B cell (primary cell): ENCODE results near the gene SRRM4. TPM values are rescaled to one million over a fixed set of nuclear protein-coding genes. Genes with fewer than 3 reads are reported as not detected.

ENCODE experiments used
- ATAC-seq: fragments of 200-7000 bp; cut with Tn5 transposase; one replicate; pipeline ENCODE4 v1.10.0; 2021; ENCODE audit warnings: low read depth, mild to moderate bottlenecking, moderate number of reproducible peaks, moderate library complexity
- CTCF ChIA-PET: fragments of 350-600 bp; sonication (Branson Sonifier 250); formaldehyde crosslinking; loops from one replicate; lab custom pipeline; 2021; ENCODE audit warnings: antibody characterized with exemption, inconsistent platforms; lab: Charles Lee
- POLR2A ChIA-PET: fragments of 350-600 bp; sonication (Branson Sonifier 250); formaldehyde crosslinking; loops from one replicate; lab custom pipeline; 2021; ENCODE audit warnings: antibody characterized with exemption; lab: Charles Lee
- DNase-seq: peaks from one replicate; pipeline ENCODE4 v3.0.0; 2013
- H2AFZ ChIP-seq: 2 replicates; pipeline ENCODE4 v1.6.1; 2012; ENCODE audit warnings: mild to moderate bottlenecking, low read depth, low read length; ENCODE audit not compliant: insufficient read depth, poor library complexity, severe bottlenecking
- H3K27ac ChIP-seq, 2 donors: 1 replicate in 1 of 2; 2 replicates in 1 of 2; pipeline ENCODE4 v1.5.1; 2012 to 2013; ENCODE audit warnings: low read length in 2 of 2, mild to moderate bottlenecking in 2 of 2, moderate library complexity in 1 of 2
- H3K27me3 ChIP-seq, 4 experiments: fragments of 200-600 bp in 1 of 4; sonication (generic) in 1 of 4; replicated peaks in 1 of 4; 1 replicate in 2 of 4; 2 replicates in 2 of 4; pipeline versions ENCODE4 v1.6.1 to v1.7.0; 2013 to 2016; ENCODE audit warnings: low read length in 3 of 4, mild to moderate bottlenecking in 2 of 4, mixed read lengths in 1 of 4, moderate library complexity in 1 of 4; ENCODE audit not compliant: insufficient read depth in 4 of 4, control insufficient read depth in 3 of 4; ENCODE audit errors: control extremely low read depth in 1 of 4
- H3K36me3 ChIP-seq, 2 experiments: replicated peaks in 1 of 2; 1 replicate in 1 of 2; 2 replicates in 1 of 2; pipeline versions ENCODE4 v1.6.1 to v1.7.1; 2013; ENCODE audit warnings: low read length in 1 of 2; ENCODE audit not compliant: insufficient read depth in 2 of 2, control insufficient read depth in 1 of 2; ENCODE audit errors: control extremely low read depth in 1 of 2, extremely low read depth in 1 of 2
- H3K4me1 ChIP-seq, 2 donors: fragments of 200-600 bp in 1 of 2; sonication (generic) in 1 of 2; 1 replicate in 1 of 2; 2 replicates in 1 of 2; pipeline versions ENCODE4 v1.5.1 to v1.6.1; 2013 to 2017; ENCODE audit warnings: low read length in 2 of 2; ENCODE audit not compliant: control insufficient read depth in 2 of 2, insufficient read depth in 2 of 2
- H3K4me2 ChIP-seq: replicated peaks from 2 replicates; pipeline ENCODE3; 2012; ENCODE audit warnings: mild to moderate bottlenecking, low read depth, low read length; ENCODE audit not compliant: poor library complexity, severe bottlenecking
- H3K4me3 ChIP-seq, 5 experiments: fragments of 200-600 bp in 1 of 5; sonication (generic) in 1 of 5; 1 replicate in 3 of 5; 2 replicates in 2 of 5; pipeline versions ENCODE4 v1.5.1 to v1.7.0; 2011 to 2016; ENCODE audit warnings: low read length in 4 of 5, mild to moderate bottlenecking in 4 of 5, low read depth in 2 of 5, control low read depth in 1 of 5, moderate library complexity in 1 of 5; ENCODE audit not compliant: insufficient read depth in 1 of 5; ENCODE audit errors: control extremely low read depth in 1 of 5, extremely low read depth in 1 of 5
- H3K79me2 ChIP-seq: fragments of 200-600 bp; sonication (generic); one replicate; pipeline ENCODE4 v1.6.0; 2016; ENCODE audit warnings: low read length; ENCODE audit not compliant: control insufficient read depth, insufficient read depth
- H3K9ac ChIP-seq: fragments of 200-600 bp; sonication (generic); 2 replicates; pipeline ENCODE4 v1.6.1; 2017; ENCODE audit warnings: mild to moderate bottlenecking, low read length, moderate library complexity
- H3K9me3 ChIP-seq, 3 donors: one replicate each; pipeline versions ENCODE4 v1.6.1 to v1.7.1; 2013; ENCODE audit warnings: low read length in 2 of 3; ENCODE audit not compliant: control insufficient read depth in 2 of 3, insufficient read depth in 1 of 3; ENCODE audit errors: control extremely low read depth in 1 of 3
- H4K20me1 ChIP-seq: 2 replicates; pipeline ENCODE4 v1.6.0; 2012; ENCODE audit warnings: mild to moderate bottlenecking, low read length; ENCODE audit not compliant: insufficient read depth, control insufficient read depth, poor library complexity, severe bottlenecking
- H3K27ac Mint-ChIP-seq: one replicate; pipeline ENCODE4 v1.8.0; 2021; ENCODE audit warnings: mixed read lengths
- H3K27me3 Mint-ChIP-seq: one replicate; pipeline ENCODE4 v1.8.0; 2021; ENCODE audit warnings: mixed read lengths
- H3K4me1 Mint-ChIP-seq: one replicate; pipeline ENCODE4 v1.8.0; 2021; ENCODE audit warnings: mixed read lengths
- H3K4me3 Mint-ChIP-seq: one replicate; pipeline ENCODE4 v1.8.0; 2021; ENCODE audit warnings: mixed read lengths
- H3K9me3 Mint-ChIP-seq: one replicate; pipeline ENCODE4 v1.8.0; 2022; ENCODE audit warnings: mixed read lengths; ENCODE audit not compliant: insufficient read depth
- EZH2 ChIP-seq: IDR thresholded peaks from 2 replicates; pipeline ENCODE4 v1.6.1; 2012; ENCODE audit warnings: borderline replicate concordance, low read depth, mild to moderate bottlenecking, moderate library complexity, low read length; ENCODE audit not compliant: insufficient read depth, poor library complexity, severe bottlenecking
- WGBS: methylation state at CpG from one replicate; pipeline ENCODE4 v1.1.5; 2013; ENCODE audit warnings: missing lambda C conversion rate; ENCODE audit not compliant: insufficient coverage; 5-methylcytosine and 5-hydroxymethylcytosine counted together
- intact Hi-C: fragments of 100-400 bp; cut with micrococcal nuclease; formaldehyde crosslinking; loops from one replicate; pipeline ENCODE4 v1.10.0; 2022
- polyA plus RNA-seq: library from polyadenylated mRNA; depleted of rRNA; stranded (reverse); fragments of >200 nt; gene quantifications from 2 replicates; pipeline ENCODE4 v1.2.3, GENCODE V29; 2012
- total RNA-seq, 2 donors: library from RNA; stranded (reverse); fragments of 120-200 nt in 1 of 2; gene quantifications; 1 replicate in 1 of 2; 2 replicates in 1 of 2; pipeline versions ENCODE4 v1.2.3 to v1.2.4, GENCODE V29; 2013 to 2022
- TF ChIP-seq, protein P1 (sequence below): fragments of 200-600 bp; IDR thresholded peaks from one replicate; pipeline ENCODE4 v1.8.0; 2022; ENCODE audit warnings: antibody characterized with exemption, mild to moderate bottlenecking

The SRRM4 gene
- total and polyA plus RNA-seq, 2 donors (not counting 1 experiment from before 2014, with no cell fraction given) = not detected

DNA sequence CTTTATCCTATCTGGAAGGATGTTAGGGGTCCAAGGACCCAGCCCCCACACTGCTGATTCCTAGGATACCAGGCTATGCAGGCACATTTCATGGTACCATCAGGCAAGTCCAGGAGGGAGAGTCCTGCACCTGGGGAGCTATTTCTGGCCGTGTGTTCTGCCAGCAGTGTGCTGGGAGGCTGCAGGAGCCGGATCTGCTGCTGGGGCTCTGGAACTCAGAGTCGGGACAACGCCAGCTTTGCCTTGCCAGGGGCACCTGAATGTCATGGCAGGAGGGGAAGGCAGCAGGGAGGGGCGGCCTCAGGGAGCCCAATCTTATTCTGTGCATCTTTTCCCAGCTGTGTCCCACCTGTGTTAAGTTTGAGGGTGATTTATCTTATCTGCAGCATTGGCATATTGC is 17.8 kb downstream of the SRRM4 start:
- 69% methylated on average over 5 of the region's 5 CpGs for WGBS
- DNase-seq (no peak), ATAC-seq (no peak)
- Mint-ChIP-seq H3K27me3 (peaks cover 6% of the 10 kb centered on the region), H3K4me3 (no peak overlapping the region), H3K9me3 (no peaks in the 10 kb centered on the region), H3K4me1 (no peaks in the 10 kb centered on the region), H3K27ac (no peak overlapping the region)
- H4K20me1 ChIP-seq = no peaks in the 10 kb centered on the region
- no peak overlapping the region for H3K4me2 ChIP-seq
- H3K9ac ChIP-seq = no peak overlapping the region
- H2AFZ ChIP-seq = no peak overlapping the region
- no peaks in the 10 kb centered on the region for H3K4me1 ChIP-seq
- no peaks in the 10 kb centered on the region for H3K36me3 ChIP-seq
- ChIA-PET CTCF (no interaction called here), POLR2A (no interaction called here)
- intact Hi-C loops = no loop called here
- no peak overlapping the region for H3K27ac ChIP-seq
- H3K4me3 ChIP-seq = no peak overlapping the region
- TF ChIP-seq, protein P1, sequence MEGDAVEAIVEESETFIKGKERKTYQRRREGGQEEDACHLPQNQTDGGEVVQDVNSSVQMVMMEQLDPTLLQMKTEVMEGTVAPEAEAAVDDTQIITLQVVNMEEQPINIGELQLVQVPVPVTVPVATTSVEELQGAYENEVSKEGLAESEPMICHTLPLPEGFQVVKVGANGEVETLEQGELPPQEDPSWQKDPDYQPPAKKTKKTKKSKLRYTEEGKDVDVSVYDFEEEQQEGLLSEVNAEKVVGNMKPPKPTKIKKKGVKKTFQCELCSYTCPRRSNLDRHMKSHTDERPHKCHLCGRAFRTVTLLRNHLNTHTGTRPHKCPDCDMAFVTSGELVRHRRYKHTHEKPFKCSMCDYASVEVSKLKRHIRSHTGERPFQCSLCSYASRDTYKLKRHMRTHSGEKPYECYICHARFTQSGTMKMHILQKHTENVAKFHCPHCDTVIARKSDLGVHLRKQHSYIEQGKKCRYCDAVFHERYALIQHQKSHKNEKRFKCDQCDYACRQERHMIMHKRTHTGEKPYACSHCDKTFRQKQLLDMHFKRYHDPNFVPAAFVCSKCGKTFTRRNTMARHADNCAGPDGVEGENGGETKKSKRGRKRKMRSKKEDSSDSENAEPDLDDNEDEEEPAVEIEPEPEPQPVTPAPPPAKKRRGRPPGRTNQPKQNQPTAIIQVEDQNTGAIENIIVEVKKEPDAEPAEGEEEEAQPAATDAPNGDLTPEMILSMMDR = no peak
- TF ChIP-seq EZH2 = no peak
- H3K9me3 ChIP-seq = no peaks in the 10 kb centered on the region
- H3K27me3 ChIP-seq = no peaks in the 10 kb centered on the region
- no peaks in the 10 kb centered on the region for H3K79me2 ChIP-seq

DNA sequence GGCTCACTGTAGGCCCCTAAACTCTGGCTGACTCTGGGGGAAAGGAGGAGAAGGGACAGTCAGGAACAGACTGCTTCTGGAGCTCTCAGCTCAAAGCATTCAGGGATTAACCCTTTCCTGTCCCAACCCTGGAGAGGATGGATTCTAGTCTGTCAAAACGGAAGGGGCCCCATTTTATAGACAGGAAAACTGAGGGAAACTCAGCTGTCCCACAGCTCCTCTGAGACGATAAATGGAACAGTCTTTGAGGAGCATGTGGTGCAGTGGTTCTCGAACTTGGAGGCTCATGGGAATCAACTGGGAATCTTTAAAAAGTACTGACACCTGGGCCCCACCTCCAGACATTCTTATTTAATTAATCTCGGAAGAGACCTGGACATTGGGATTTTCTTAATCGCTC is 23.7 kb downstream of the SRRM4 start:
- Mint-ChIP-seq H3K27ac (no peak overlapping the region), H3K4me3 (no peak overlapping the region), H3K4me1 (no peaks in the 10 kb centered on the region), H3K9me3 (no peaks in the 10 kb centered on the region), H3K27me3 (peaks cover 27% of the 10 kb centered on the region)
- no peak overlapping the region for H3K4me3 ChIP-seq
- no peaks in the 10 kb centered on the region for H3K79me2 ChIP-seq
- no peak overlapping the region for H3K9ac ChIP-seq
- 48% methylated on average over 4 of the region's 5 CpGs for WGBS
- ChIA-PET CTCF (no interaction called here), POLR2A (no interaction called here)
- H2AFZ ChIP-seq = no peak overlapping the region
- H3K9me3 ChIP-seq = peaks cover 0 to 13% (median 0%) of the 10 kb centered on the region in 3 donors
- DNase-seq (no peak), ATAC-seq (no peak)
- no peaks in the 10 kb centered on the region for H3K36me3 ChIP-seq
- no peak for TF ChIP-seq EZH2
- TF ChIP-seq, protein P1 = no peak
- H3K4me1 ChIP-seq = no peaks in the 10 kb centered on the region
- no peak overlapping the region for H3K4me2 ChIP-seq
- H3K27me3 ChIP-seq = peaks cover 0 to 24% (median 0%) of the 10 kb centered on the region in 4 experiments
- no peak overlapping the region for H3K27ac ChIP-seq
- intact Hi-C loops = no loop called here
- H4K20me1 ChIP-seq = no peaks in the 10 kb centered on the region
